Fibroblast of lung (primary cell): ENCODE results near the gene LRIT3.

ENCODE experiments used
- CTCF ChIP-seq, 2 donors: IDR thresholded peaks in 1 of 2; conservative IDR thresholded peaks in 1 of 2; 1 replicate in 1 of 2; 2 replicates in 1 of 2; pipeline ENCODE4 v1.5.1; 2011 to 2012; ENCODE audit warnings: low read length in 2 of 2, control low read depth in 1 of 2, inconsistent platforms in 1 of 2, low read depth in 1 of 2, mild to moderate bottlenecking in 1 of 2
- EZH2 ChIP-seq: IDR thresholded peaks from 2 replicates; pipeline ENCODE4 v1.5.1; 2012; ENCODE audit warnings: low read length, control low read depth, mild to moderate bottlenecking; ENCODE audit errors: missing control alignments

GRCh38 chr4:109803924-109804571 is 43.9 kb upstream of the LRIT3 start:
- TF ChIP-seq CTCF (conservative IDR thresholded peaks at IDR 0.05 in 1 of 2, IDR thresholded peaks at IDR 0.05 in 1 of 2; ENCODE audit: low read depth in 1 of 2, low read length in 2 of 2) (peak in 1 of 2 donors; percentile 25), EZH2 (no peak)
